Testis (tissue), 3 donors: ENCODE data around the gene AGRN. TPM values are rescaled to one million over a fixed set of nuclear protein-coding genes. Genes with fewer than 3 reads are reported as not detected.

Source experiments
- DNase-seq: peaks from one replicate; pipeline ENCODE4 v3.0.0-alpha.2; 2019
- H3K27ac ChIP-seq, 2 donors: fragments of 200-600 bp; sonication (generic); one replicate each; pipeline ENCODE4 v1.5.1; 2019
- H3K27me3 ChIP-seq: fragments of 200-600 bp; sonication (generic); one replicate; pipeline ENCODE4 v1.5.1; 2019
- H3K36me3 ChIP-seq: fragments of 200-600 bp; sonication (generic); one replicate; pipeline ENCODE4 v1.5.1; 2017; ENCODE audit warnings: low read depth; ENCODE audit errors: missing control alignments
- H3K4me1 ChIP-seq: fragments of 200-600 bp; sonication (generic); one replicate; pipeline ENCODE4 v1.5.1; 2019
- H3K4me3 ChIP-seq, 2 donors: fragments of 200-600 bp; sonication (generic); one replicate each; pipeline ENCODE4 v1.5.1; 2017 to 2019
- H3K9me3 ChIP-seq: fragments of 200-600 bp; sonication (generic); one replicate; pipeline ENCODE4 v1.5.1; 2017
- POLR2A ChIP-seq: fragments of 450-650 bp; IDR thresholded peaks from one replicate; pipeline ENCODE4 v1.6.1; 2017; ENCODE audit warnings: antibody characterized with exemption, mild to moderate bottlenecking, moderate library complexity
- WGBS, 2 donors: methylation state at CpG; one replicate each; pipeline ENCODE4 v1.1.5; 2018; 5-methylcytosine and 5-hydroxymethylcytosine counted together
- intact Hi-C: fragments of 100-400 bp; cut with DNase I; formaldehyde crosslinking; loops from one replicate; pipeline ENCODE4 v1.15.1; 2023; ENCODE audit warnings: low total_unique reads
- polyA plus RNA-seq: library from polyadenylated mRNA; stranded (reverse); fragments of 350-450 nt; fragmentation: Illumina TruSeq; extraction: RNeasy Lipid Tissue Mini Kit (QIAGEN cat#74804); gene quantifications from one replicate; pipeline ENCODE4 v1.2.3, GENCODE V29; 2014; ENCODE audit warnings: low read depth, low replicate concordance; ENCODE audit not compliant: insufficient read depth
- total RNA-seq, 2 donors: library from RNA; depleted of rRNA; stranded (reverse); fragments of >200 nt; gene quantifications; one replicate each; pipeline ENCODE4 v1.2.3, GENCODE V29; 2016
- TF ChIP-seq, protein P1 (sequence below), 3 experiments: fragments of 450-650 bp in 2 of 3; fragments of 200-600 bp in 1 of 3; sonication (generic) in 1 of 3; IDR thresholded peaks; one replicate each; pipeline ENCODE4 v1.5.1; 2016 to 2019; ENCODE audit warnings: antibody characterized with exemption in 3 of 3, mild to moderate bottlenecking in 2 of 3, moderate library complexity in 1 of 3

AGRN gene
- total and polyA plus RNA-seq, 3 donors from 2014 or later: 48.9 to 108 (median 99.4) TPM

DNA sequence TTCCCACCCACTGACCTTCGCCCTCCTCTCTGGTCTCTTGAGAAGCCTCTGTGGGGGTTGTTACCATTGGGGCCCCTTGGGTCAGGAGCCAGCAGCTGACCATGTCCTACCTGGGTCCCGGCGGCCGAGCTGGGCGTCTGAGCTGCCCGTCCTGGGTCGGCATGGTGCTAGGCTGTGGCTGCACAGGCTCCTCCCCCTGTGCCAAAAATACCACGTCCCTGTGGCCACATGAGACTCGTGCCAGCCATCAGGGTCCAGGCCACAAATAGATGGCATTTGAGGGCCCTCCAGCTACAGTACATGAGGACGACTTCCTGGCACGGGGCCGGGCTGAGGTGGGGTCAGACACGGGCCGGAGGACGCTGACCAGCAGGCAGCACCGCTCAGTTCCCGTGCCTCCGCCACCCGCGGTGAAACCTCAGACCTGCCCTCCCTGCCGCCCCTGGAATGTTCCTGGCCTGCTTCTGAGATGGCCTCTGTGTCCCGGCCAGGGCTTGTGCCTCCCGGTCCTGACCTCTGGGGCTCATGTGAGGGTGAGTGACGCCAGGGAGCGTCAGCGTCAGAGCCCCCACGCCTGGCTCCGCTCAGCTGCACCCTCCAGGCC, 37.9 kb upstream of the AGRN start, which contains the start of gene PERM1:
PERM1 (minus strand) TSS at position 139 of the 604 bp plus-strand sequence. CDS start 1,064 bp downstream, outside the sequence.
- Histone ChIP-seq H3K9me3 (no peaks in the 10 kb centered on the region), H3K36me3 (no peaks in the 10 kb centered on the region), H3K4me3 (no peak within 1 kb of the TSS), H3K27me3 (no peaks in the 10 kb centered on the region), H3K27ac (no peak within 1 kb of the TSS), H3K4me1 (no peaks in the 10 kb centered on the region)
- WGBS, 2 donors: 61 to 69% methylated on average over 22 to 27 of the region's 28 CpGs
- intact Hi-C loops: no loop called here
- DNase-seq: no peak
- no peak for TF ChIP-seq POLR2A
- TF ChIP-seq, protein P1, sequence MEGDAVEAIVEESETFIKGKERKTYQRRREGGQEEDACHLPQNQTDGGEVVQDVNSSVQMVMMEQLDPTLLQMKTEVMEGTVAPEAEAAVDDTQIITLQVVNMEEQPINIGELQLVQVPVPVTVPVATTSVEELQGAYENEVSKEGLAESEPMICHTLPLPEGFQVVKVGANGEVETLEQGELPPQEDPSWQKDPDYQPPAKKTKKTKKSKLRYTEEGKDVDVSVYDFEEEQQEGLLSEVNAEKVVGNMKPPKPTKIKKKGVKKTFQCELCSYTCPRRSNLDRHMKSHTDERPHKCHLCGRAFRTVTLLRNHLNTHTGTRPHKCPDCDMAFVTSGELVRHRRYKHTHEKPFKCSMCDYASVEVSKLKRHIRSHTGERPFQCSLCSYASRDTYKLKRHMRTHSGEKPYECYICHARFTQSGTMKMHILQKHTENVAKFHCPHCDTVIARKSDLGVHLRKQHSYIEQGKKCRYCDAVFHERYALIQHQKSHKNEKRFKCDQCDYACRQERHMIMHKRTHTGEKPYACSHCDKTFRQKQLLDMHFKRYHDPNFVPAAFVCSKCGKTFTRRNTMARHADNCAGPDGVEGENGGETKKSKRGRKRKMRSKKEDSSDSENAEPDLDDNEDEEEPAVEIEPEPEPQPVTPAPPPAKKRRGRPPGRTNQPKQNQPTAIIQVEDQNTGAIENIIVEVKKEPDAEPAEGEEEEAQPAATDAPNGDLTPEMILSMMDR (IDR thresholded peaks at IDR 0.05): no peak

DNA sequence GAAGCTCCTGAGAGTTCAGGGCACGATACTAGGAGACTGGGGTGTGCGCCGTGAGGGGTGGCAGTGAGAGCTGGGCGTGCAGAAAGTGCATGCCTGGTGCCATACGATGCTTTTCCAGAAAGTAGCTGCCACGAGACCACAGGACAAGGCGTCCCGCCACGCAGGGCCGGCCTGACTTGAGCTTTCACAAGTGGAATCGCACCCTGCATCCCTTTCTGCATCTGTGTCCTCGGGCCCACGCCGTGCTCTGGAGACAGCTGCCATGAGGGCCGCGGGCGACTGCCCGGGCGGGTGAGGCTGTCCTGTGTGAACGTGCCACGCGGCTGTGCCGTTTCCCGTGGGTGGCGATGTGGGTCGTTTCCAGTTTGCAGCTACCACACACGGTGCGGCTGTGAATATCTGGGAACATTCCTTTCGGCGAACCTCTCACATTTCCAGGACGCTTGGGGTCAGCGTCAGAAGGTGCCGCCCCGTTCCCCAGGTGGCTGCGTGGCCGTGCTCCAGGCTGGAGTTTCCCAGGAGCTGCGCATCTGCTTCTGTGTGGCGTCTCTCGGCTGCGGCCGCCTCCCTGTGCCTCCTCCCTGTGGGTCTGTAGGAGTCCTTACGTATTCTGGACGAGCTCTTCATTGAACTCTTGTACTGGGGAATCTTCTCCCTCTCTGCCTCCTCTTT, 37.0 kb upstream of the AGRN start:
- no peaks in the 10 kb centered on the region for H3K9me3 ChIP-seq
- no peaks in the 10 kb centered on the region for H3K36me3 ChIP-seq
- H3K27me3 ChIP-seq: no peaks in the 10 kb centered on the region
- intact Hi-C loops: no loop called here
- TF ChIP-seq, protein P1 (IDR thresholded peaks at IDR 0.05): no peak
- no peak for TF ChIP-seq POLR2A
- no peaks in the 10 kb centered on the region for H3K4me1 ChIP-seq
- no peak overlapping the region for H3K27ac ChIP-seq
- no peak for DNase-seq
- H3K4me3 ChIP-seq: no peak overlapping the region
- 80 to 83% methylated on average over 32 to 43 of the region's 43 CpGs for WGBS, 2 donors

DNA sequence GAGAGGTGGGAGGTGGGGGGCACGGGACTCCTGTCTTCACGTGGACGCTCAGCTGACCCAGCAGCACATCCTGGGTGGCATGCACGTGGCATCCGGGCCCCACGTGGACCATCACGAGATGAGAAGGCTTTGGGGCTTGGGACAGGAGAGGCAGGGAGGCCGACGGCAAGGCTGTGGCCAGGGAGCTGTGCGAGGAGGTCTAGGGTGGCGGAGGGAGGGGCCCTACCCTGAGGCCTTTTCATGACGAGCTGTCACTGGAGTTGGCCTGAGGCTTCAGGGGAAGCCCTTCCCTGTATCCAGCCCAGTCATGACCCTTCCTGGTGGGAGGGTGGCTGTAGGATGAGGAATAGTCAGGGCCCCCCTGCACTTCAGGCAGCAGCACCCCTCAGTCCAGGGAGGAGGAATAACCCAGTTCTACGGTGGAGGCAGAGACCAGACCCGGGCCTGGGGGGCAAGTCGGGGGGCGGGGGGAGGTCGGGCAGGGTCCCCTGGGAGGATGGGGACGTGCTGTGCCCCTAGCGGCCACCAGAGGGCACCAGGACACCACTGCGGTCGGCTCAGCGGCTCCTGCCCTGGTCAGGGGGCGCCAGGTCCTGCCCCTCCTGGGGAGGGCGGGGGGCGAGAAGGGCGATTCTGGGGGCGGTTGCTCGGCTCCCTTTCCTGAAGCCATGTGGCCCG, 36.0 kb upstream of the AGRN start:
- no peaks in the 10 kb centered on the region for H3K36me3 ChIP-seq
- no peak overlapping the region for H3K27ac ChIP-seq
- H3K4me1 ChIP-seq: no peaks in the 10 kb centered on the region
- TF ChIP-seq POLR2A: no peak
- TF ChIP-seq, protein P1 (IDR thresholded peaks at IDR 0.05): peak in 2 of 3 experiments; percentile 26 to 93
- H3K27me3 ChIP-seq: no peaks in the 10 kb centered on the region
- intact Hi-C loops: no loop called here
- H3K9me3 ChIP-seq: no peaks in the 10 kb centered on the region
- H3K4me3 ChIP-seq: no peak overlapping the region
- DNase-seq: peak; percentile 61
- WGBS, 2 donors: 32 to 41% methylated on average over 9 to 28 of the region's 29 CpGs

DNA sequence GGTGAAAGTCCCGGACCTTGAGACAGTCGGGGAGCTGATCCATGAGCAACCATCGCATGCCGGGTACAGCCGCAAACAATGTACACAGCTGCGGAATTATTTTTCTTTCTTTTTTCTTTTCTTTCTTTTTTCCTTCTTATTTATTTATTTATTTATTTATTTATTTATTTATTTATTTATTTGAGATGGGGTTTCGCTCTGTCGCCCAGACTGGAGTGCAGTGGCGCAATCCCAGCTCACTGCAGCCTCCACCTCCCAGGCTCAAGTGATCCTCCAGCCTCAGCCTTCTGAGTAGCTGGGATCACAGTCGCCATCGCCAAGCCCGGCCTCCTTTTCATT, 35.5 kb upstream of the AGRN start:
- no peaks in the 10 kb centered on the region for H3K4me1 ChIP-seq
- H3K27me3 ChIP-seq: no peaks in the 10 kb centered on the region
- H3K4me3 ChIP-seq: no peak overlapping the region
- DNase-seq: no peak
- no peak overlapping the region for H3K27ac ChIP-seq
- TF ChIP-seq POLR2A: no peak
- TF ChIP-seq, protein P1 (IDR thresholded peaks at IDR 0.05): no peak
- H3K36me3 ChIP-seq: no peaks in the 10 kb centered on the region
- intact Hi-C loops: no loop called here
- 66 to 72% methylated on average over 12 of the region's 12 CpGs for WGBS, 2 donors
- no peaks in the 10 kb centered on the region for H3K9me3 ChIP-seq
